HCT116 (cell line): ENCODE results near the gene WDR70. TPM values are rescaled to one million over a fixed set of nuclear protein-coding genes. Genes with fewer than 3 reads are reported as not detected.

Experiments
- ATAC-seq: fragments of 200-7000 bp; cut with Tn5 transposase; 2 replicates; pipeline ENCODE4 v1.9.1; 2020; ENCODE audit warnings: mild to moderate bottlenecking, moderate library complexity
- BruUV-seq: library from RNA; stranded (reverse); fragments of 400-500 nt; replicated peaks from 2 replicates; lab custom pipeline; 2021; lab: Mats Ljungman, UMichigan
- CTCF ChIA-PET: fragments of 300-600 bp; sonication (Branson Sonifier 250); formaldehyde crosslinking; loops from one replicate; lab custom pipeline; 2021; ENCODE audit warnings: antibody characterized with exemption; lab: Charles Lee
- POLR2A ChIA-PET: fragments of 300-600, 350-600 bp; sonication (Branson Sonifier 250); formaldehyde crosslinking; loops from one replicate; lab custom pipeline; 2021; ENCODE audit warnings: antibody characterized with exemption; lab: Charles Lee
- RAD21 ChIA-PET, 2 experiments: fragments of 300-600 bp; sonication (Branson Sonifier 250); formaldehyde crosslinking; loops; one replicate each; lab custom pipeline; 2023; ENCODE audit warnings: low total read pairs in 2 of 2; ENCODE audit not compliant: uncharacterized antibody in 2 of 2, unreplicated experiment in 2 of 2, low non-redundant PET in 1 of 2; lab: Charles Lee
- DNase-seq: peaks from one replicate; pipeline ENCODE4 v3.0.0-alpha.2; 2010; ENCODE audit warnings: low read depth, low spot score
- H2AFZ ChIP-seq: fragments of 200-600 bp; shearing (Covaris generic), sonication (generic); 2 replicates; pipeline ENCODE4 v1.6.1; 2017; ENCODE audit warnings: low read depth, mixed run types, mixed read lengths, antibody characterized with exemption, low read length; ENCODE audit not compliant: poor library complexity, severe bottlenecking
- H3K27ac ChIP-seq: 2 replicates; pipeline ENCODE4 v1.5.1; 2012; ENCODE audit warnings: low read depth, low read length
- H3K27me3 ChIP-seq: fragments of 200-600 bp; sonication (generic); 2 replicates; pipeline ENCODE4 v1.6.1; 2016; ENCODE audit warnings: mixed run types, low read length, mixed read lengths; ENCODE audit not compliant: insufficient read depth
- H3K36me3 ChIP-seq, 2 experiments: fragments of 200-500 bp in 1 of 2; fragments of 200-600 bp in 1 of 2; sonication (Bioruptor generic) in 1 of 2; sonication (generic) in 1 of 2; 2 replicates each; pipeline versions ENCODE4 v1.5.1 to v1.6.1; 2014 to 2016; ENCODE audit warnings: low read length in 2 of 2, inconsistent platforms in 1 of 2, mixed read lengths in 1 of 2, mixed run types in 1 of 2; ENCODE audit not compliant: insufficient read depth in 2 of 2, control insufficient read depth in 1 of 2
- H3K4me1 ChIP-seq, 2 experiments: fragments of 200-600 bp in 1 of 2; sonication (generic) in 1 of 2; 2 replicates each; pipeline versions ENCODE4 v1.5.1 to v1.6.1; 2012 to 2017; ENCODE audit warnings: low read length in 2 of 2, inconsistent platforms in 1 of 2, mild to moderate bottlenecking in 1 of 2, mixed read lengths in 1 of 2, mixed run types in 1 of 2, moderate library complexity in 1 of 2; ENCODE audit not compliant: insufficient read depth in 2 of 2, control insufficient read depth in 1 of 2
- H3K4me2 ChIP-seq: fragments of 200-600 bp; sonication (generic); 2 replicates; pipeline ENCODE4 v1.6.1; 2017; ENCODE audit warnings: mixed run types, low read length, mixed read lengths
- H3K4me3 ChIP-seq, 2 experiments: fragments of 200-600 bp in 1 of 2; sonication (generic) in 1 of 2; replicated peaks in 1 of 2; 2 replicates each; pipeline ENCODE4 v1.5.1; 2011 to 2016; ENCODE audit warnings: low read length in 2 of 2, control low read depth in 1 of 2, low read depth in 1 of 2, mild to moderate bottlenecking in 1 of 2, mixed read lengths in 1 of 2, mixed run types in 1 of 2
- H3K79me2 ChIP-seq: fragments of 200-600 bp; sonication (generic); 2 replicates; pipeline ENCODE4 v1.6.1; 2017; ENCODE audit warnings: mild to moderate bottlenecking, mixed run types, low read length, moderate library complexity, mixed read lengths; ENCODE audit not compliant: insufficient read depth
- H3K9ac ChIP-seq: fragments of 200-600 bp; sonication (generic); 2 replicates; pipeline ENCODE4 v1.6.1; 2016; ENCODE audit warnings: low read length, mixed read lengths
- H3K9me2 ChIP-seq: fragments of 200-600 bp; sonication (generic), shearing (Covaris generic); 2 replicates; pipeline ENCODE4 v1.6.1; 2017; ENCODE audit warnings: mixed run types, mild to moderate bottlenecking, moderate library complexity; ENCODE audit not compliant: insufficient read depth
- H3K9me3 ChIP-seq, 2 experiments: fragments of 200-500 bp in 1 of 2; fragments of 200-600 bp in 1 of 2; sonication (Bioruptor generic) in 1 of 2; sonication (generic) in 1 of 2; 2 replicates each; pipeline ENCODE4 v1.6.1; 2014 to 2017; ENCODE audit warnings: low read length in 2 of 2, mixed read lengths in 2 of 2, inconsistent platforms in 1 of 2, low read depth in 1 of 2, mild to moderate bottlenecking in 1 of 2, mixed run types in 1 of 2, moderate library complexity in 1 of 2; ENCODE audit not compliant: control insufficient read depth in 1 of 2, insufficient read depth in 1 of 2
- H4K20me1 ChIP-seq: fragments of 200-600 bp; sonication (generic), shearing (Covaris generic); 2 replicates; pipeline ENCODE4 v1.6.1; 2017; ENCODE audit warnings: mixed run types, mild to moderate bottlenecking, moderate library complexity; ENCODE audit not compliant: insufficient read depth
- CBX3 ChIP-seq: IDR thresholded peaks from 2 replicates; pipeline ENCODE4 v1.6.1; 2012; ENCODE audit warnings: low read depth
- CEBPB ChIP-seq: IDR thresholded peaks from 2 replicates; pipeline ENCODE4 v1.6.1; 2012; ENCODE audit warnings: low read depth
- FOSL1 ChIP-seq: IDR thresholded peaks from 2 replicates; pipeline ENCODE4 v1.6.1; 2012; ENCODE audit warnings: low read depth
- POLR2AphosphoS5 ChIP-seq: IDR thresholded peaks from 2 replicates; pipeline ENCODE4 v1.6.1; 2011; ENCODE audit warnings: mild to moderate bottlenecking, low read depth, low read length, moderate library complexity
- SIN3A ChIP-seq: IDR thresholded peaks from 2 replicates; pipeline ENCODE4 v1.6.1; 2012; ENCODE audit warnings: low read depth
- SRF ChIP-seq: IDR thresholded peaks from 2 replicates; pipeline ENCODE4 v1.6.1; 2012; ENCODE audit warnings: low read depth
- YY1 ChIP-seq: IDR thresholded peaks from 2 replicates; pipeline ENCODE4 v1.6.1; 2011; ENCODE audit warnings: low read length, low read depth, moderate library complexity, mild to moderate bottlenecking; ENCODE audit not compliant: insufficient replicate concordance; ENCODE audit errors: extremely low read depth
- ZNF274 ChIP-seq: fragments of 200-500 bp; sonication (Bioruptor generic); IDR thresholded peaks from 2 replicates; pipeline ENCODE4 v1.6.1; 2014; ENCODE audit warnings: mild to moderate bottlenecking, low read depth, low read length, inconsistent platforms
- intact Hi-C: fragments of 100-400 bp; cut with micrococcal nuclease; formaldehyde crosslinking; loops from 2 replicates; pipeline ENCODE4 v1.10.0; 2022
- total RNA-seq: library from RNA; stranded (reverse); gene quantifications from one replicate; pipeline ENCODE4 v1.2.1, GENCODE V29; 2021; ENCODE audit not compliant: unreplicated experiment
- TF ChIP-seq, protein P1 (sequence below): IDR thresholded peaks from 2 replicates; pipeline ENCODE4 v1.6.1; 2012

The WDR70 gene
- total RNA-seq, 1 experiment from 2014 or later = 31.1 TPM

DNA sequence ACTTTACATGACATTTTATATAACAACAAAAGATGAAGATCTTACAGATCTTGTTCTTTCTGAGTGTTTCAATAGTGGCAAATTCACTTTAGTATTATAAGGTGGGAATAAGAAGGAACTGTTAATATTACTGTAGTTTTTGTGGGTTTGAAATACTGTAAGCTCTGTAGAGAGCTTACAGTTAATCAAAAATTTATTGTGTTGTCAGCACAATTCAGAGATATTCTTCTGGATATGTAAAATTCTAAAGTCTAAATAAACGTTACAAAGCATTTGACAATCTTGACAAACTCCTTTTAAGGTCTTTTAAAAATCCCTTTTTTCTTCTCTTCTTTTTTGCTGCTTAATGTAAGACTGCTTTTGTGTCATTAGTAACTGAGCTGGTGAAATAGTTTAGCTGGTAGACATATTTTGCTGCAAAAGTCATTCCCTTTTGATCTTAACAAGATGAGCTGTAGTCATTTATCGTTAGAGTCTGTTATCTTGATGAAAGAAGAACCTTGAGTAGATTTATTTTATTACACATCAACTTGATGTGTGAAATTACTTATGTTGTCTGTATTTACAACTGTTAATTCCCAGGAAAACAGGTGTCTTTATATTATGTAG is 186.0 kb downstream of the WDR70 start:
- H3K27ac ChIP-seq = no peak overlapping the region
- no peak overlapping the region for H3K4me2 ChIP-seq
- H3K9me3 ChIP-seq = no peaks in the 10 kb centered on the region
- CTCF ChIA-PET = interaction anchor here (1.2 kb wide), 1 partner anchor 10 kb away, joined by 4 read pairs; no protein-coding TSS in a partner anchor
- no peak for TF ChIP-seq ZNF274
- TF ChIP-seq FOSL1 = no peak
- TF ChIP-seq, protein P1, sequence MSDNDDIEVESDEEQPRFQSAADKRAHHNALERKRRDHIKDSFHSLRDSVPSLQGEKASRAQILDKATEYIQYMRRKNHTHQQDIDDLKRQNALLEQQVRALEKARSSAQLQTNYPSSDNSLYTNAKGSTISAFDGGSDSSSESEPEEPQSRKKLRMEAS = no peak
- no peak for TF ChIP-seq POLR2AphosphoS5
- TF ChIP-seq SIN3A = no peak
- TF ChIP-seq YY1 = no peak
- TF ChIP-seq CBX3 = no peak
- no peak for TF ChIP-seq SRF
- H3K4me1 ChIP-seq = no peaks in the 10 kb centered on the region
- H3K79me2 ChIP-seq = no peaks in the 10 kb centered on the region
- H2AFZ ChIP-seq = no peak overlapping the region
- BruUV-seq = no TSS peak
- ATAC-seq = no peak
- RAD21 ChIA-PET = no interaction called here
- no peaks in the 10 kb centered on the region for H4K20me1 ChIP-seq
- no peaks in the 10 kb centered on the region for H3K27me3 ChIP-seq
- intact Hi-C loops = no loop called here
- DNase-seq = no peak
- no peak overlapping the region for H3K4me3 ChIP-seq
- no peaks in the 10 kb centered on the region for H3K36me3 ChIP-seq
- no peaks in the 10 kb centered on the region for H3K9me2 ChIP-seq
- POLR2A ChIA-PET = no interaction called here
- no peak overlapping the region for H3K9ac ChIP-seq

DNA sequence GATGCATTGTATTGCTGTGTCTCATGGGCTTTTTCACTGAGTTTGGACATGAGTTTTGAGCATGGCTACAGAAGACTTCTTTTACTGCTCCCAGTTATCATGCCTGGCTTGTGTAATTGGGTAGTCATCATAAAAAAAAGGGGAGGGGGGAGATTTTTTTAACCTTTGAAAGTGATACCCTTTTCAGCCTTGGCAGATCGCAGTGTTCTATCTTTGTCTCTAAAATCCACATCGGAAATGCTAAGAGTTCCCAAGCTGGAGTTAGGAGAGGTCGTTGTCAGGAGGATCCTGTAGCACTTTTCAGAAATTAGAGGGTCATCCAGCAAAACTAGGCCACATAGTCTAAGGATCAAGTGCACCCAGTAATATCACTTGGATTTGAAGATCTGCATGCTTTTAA is 188.4 kb downstream of the WDR70 start:
- no peaks in the 10 kb centered on the region for H3K9me3 ChIP-seq
- no peaks in the 10 kb centered on the region for H3K79me2 ChIP-seq
- H3K4me3 ChIP-seq = no peak overlapping the region
- TF ChIP-seq CEBPB = no peak
- H3K9me2 ChIP-seq = no peaks in the 10 kb centered on the region
- H3K4me2 ChIP-seq = no peak overlapping the region
- H4K20me1 ChIP-seq = no peaks in the 10 kb centered on the region
- DNase-seq (no peak), ATAC-seq (no peak)
- H3K36me3 ChIP-seq = no peaks in the 10 kb centered on the region
- no TSS peak for BruUV-seq
- H2AFZ ChIP-seq = no peak overlapping the region
- intact Hi-C loops = no loop called here
- ChIA-PET CTCF (interaction anchor here (1.2 kb wide), 1 partner anchor 13 kb away, joined by 3 read pairs; no protein-coding TSS in a partner anchor), RAD21 (no interaction called here), POLR2A (no interaction called here)
- no peak overlapping the region for H3K9ac ChIP-seq
- H3K27ac ChIP-seq = no peak overlapping the region
- no peaks in the 10 kb centered on the region for H3K27me3 ChIP-seq
- H3K4me1 ChIP-seq = no peaks in the 10 kb centered on the region
